ENCODE data around the gene RBPMS2.

DNA sequence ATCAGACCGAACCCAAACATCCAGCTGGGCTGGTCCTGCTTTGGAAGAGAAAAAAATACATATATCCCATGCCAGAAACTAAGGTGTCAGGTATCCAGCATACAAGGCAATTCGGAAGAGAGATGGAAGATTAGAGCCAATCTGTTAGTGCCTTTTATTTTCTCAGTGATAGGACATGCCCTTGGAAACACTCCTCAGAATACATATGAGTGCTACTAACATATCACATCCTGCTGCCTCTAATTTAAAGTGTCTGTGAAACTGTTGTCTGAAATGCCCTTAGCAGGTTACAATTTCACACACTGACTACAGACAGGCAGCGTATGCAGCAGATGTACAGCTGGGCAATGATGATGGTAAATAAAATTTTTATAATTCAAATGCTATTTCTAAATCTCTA lies 78.9 kb downstream of the RBPMS2 start:
- TF ChIP-seq, protein P1, sequence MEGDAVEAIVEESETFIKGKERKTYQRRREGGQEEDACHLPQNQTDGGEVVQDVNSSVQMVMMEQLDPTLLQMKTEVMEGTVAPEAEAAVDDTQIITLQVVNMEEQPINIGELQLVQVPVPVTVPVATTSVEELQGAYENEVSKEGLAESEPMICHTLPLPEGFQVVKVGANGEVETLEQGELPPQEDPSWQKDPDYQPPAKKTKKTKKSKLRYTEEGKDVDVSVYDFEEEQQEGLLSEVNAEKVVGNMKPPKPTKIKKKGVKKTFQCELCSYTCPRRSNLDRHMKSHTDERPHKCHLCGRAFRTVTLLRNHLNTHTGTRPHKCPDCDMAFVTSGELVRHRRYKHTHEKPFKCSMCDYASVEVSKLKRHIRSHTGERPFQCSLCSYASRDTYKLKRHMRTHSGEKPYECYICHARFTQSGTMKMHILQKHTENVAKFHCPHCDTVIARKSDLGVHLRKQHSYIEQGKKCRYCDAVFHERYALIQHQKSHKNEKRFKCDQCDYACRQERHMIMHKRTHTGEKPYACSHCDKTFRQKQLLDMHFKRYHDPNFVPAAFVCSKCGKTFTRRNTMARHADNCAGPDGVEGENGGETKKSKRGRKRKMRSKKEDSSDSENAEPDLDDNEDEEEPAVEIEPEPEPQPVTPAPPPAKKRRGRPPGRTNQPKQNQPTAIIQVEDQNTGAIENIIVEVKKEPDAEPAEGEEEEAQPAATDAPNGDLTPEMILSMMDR (IDR thresholded peaks at IDR 0.05): no peak
- TF ChIP-seq POLR2A (IDR thresholded peaks at IDR 0.05): no peak
